ENCODE data around the gene MAPK10.

DNA sequence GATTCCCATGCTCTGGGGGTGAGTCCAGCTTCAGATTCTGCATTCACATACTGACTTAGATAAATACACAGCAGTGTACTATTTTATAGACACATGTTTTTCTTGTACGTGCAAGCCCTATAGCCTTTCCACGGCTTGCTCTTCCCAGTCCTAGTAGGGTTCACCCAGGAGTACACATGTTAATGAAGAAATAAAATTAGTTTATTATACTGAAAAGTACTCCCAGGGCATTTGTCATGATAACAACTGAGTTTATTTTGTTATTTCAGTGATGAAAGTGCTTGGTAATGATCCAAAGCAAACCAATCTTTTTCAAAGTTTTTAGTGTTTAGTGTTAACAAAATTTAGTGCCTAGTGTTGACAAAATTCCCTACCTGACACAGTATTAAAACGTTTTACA lies 21.3 kb downstream of the MAPK10 start:
- TF ChIP-seq, protein P1, sequence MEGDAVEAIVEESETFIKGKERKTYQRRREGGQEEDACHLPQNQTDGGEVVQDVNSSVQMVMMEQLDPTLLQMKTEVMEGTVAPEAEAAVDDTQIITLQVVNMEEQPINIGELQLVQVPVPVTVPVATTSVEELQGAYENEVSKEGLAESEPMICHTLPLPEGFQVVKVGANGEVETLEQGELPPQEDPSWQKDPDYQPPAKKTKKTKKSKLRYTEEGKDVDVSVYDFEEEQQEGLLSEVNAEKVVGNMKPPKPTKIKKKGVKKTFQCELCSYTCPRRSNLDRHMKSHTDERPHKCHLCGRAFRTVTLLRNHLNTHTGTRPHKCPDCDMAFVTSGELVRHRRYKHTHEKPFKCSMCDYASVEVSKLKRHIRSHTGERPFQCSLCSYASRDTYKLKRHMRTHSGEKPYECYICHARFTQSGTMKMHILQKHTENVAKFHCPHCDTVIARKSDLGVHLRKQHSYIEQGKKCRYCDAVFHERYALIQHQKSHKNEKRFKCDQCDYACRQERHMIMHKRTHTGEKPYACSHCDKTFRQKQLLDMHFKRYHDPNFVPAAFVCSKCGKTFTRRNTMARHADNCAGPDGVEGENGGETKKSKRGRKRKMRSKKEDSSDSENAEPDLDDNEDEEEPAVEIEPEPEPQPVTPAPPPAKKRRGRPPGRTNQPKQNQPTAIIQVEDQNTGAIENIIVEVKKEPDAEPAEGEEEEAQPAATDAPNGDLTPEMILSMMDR (IDR thresholded peaks at IDR 0.05): no peak
- no peak for TF ChIP-seq POLR2A (IDR thresholded peaks at IDR 0.05; ENCODE audit: low read depth)
